ENCODE results near the gene SERP2. TPM values are rescaled to one million over a fixed set of nuclear protein-coding genes. Genes with fewer than 3 reads are reported as not detected.

Gene SERP2
- total RNA-seq (2016; rRNA removed; fragmentation: Illumina TruSeq; extraction: Trizol) (not detected in 2 replicates), polyA plus RNA-seq (2011; rRNA removed) (not detected in 2 replicates), polyA minus RNA-seq (2011; rRNA and poly(A)+ RNA removed; ENCODE audit: low replicate concordance) (not detected in 2 replicates), Bru-seq, nascent RNA (not detected), BruChase-seq, experiment 1, labeled RNA remaining after a 6-hour chase (percentile 3 among the genes with signal in this experiment), BruChase-seq, experiment 2, labeled RNA remaining after a 2-hour chase (not detected)
- not detected in 2 replicates for total RNA-seq (2016; cell fraction: cytosol; rRNA removed; fragmentation: Illumina TruSeq; extraction: Trizol; ENCODE audit: low read depth)
- not detected in 2 replicates for total RNA-seq (2016; cell fraction: insoluble cytoplasmic fraction; rRNA removed; fragmentation: Illumina TruSeq; extraction: Trizol)
- total RNA-seq (2016; cell fraction: membrane; rRNA removed; fragmentation: Illumina TruSeq; extraction: Trizol): not detected in 2 replicates
- not detected in 2 replicates for total RNA-seq (2016; cell fraction: nucleus; rRNA removed; fragmentation: Illumina TruSeq; extraction: Trizol)
- not detected in 2 replicates for polyA plus RNA-seq (2011; cell fraction: cytosol; rRNA removed)
- polyA plus RNA-seq (2011; cell fraction: nucleus; rRNA removed): not detected in 2 replicates
- polyA plus RNA-seq (2012): not detected in 2 replicates
- not detected in 2 replicates for polyA plus RNA-seq (2016; cell fraction: cytosol; fragmentation: Illumina TruSeq; extraction: Trizol; ENCODE audit: low read depth)
- polyA plus RNA-seq (2016; cell fraction: insoluble cytoplasmic fraction; fragmentation: Illumina TruSeq; extraction: Trizol; ENCODE audit: low read depth): not detected in 2 replicates
- polyA plus RNA-seq (2016; cell fraction: membrane; fragmentation: Illumina TruSeq; extraction: Trizol; ENCODE audit: low read depth): not detected in 2 replicates
- not detected in 2 replicates for polyA plus RNA-seq (2016; cell fraction: nucleus; fragmentation: Illumina TruSeq; extraction: Trizol; ENCODE audit: insufficient read depth, low read depth)
- polyA minus RNA-seq (2011; cell fraction: cytosol; rRNA and poly(A)+ RNA removed): not detected in 2 replicates
- polyA minus RNA-seq (2011; cell fraction: nucleus; rRNA and poly(A)+ RNA removed): not detected in 2 replicates
- long read RNA-seq, experiment 1: 0 reads
- long read RNA-seq, experiment 2: 0 reads

GRCh38 chr13:44373601-44374347 is at the start of gene SERP2:
SERP2 (plus strand) TSS chr13:44373824; CDS start chr13:44374026, 202 bp downstream.
- no peak within 1 kb of the TSS for H2AFZ ChIP-seq (ENCODE audit: low read length)
- peaks cover 16% of the 10 kb centered on the region for H3K4me1 ChIP-seq (ENCODE audit: insufficient read depth, low read length)
- H3K4me3 ChIP-seq (replicated peaks in 1 of 3; ENCODE audit: insufficient read depth in 1 of 3, low read depth in 2 of 3, low read length in 3 of 3): no peak within 1 kb of the TSS
- H3K4me2 ChIP-seq (ENCODE audit: low read depth, low read length): no peak within 1 kb of the TSS
- intact Hi-C loops (cut with micrococcal nuclease; ENCODE audit: unreplicated experiment): loop anchor here (1.0 kb wide), 1 partner anchor 23 kb away; no protein-coding TSS in a partner anchor
- no peak for DNase-seq (ENCODE audit: low spot score)
- H3K27ac ChIP-seq (ENCODE audit: extremely low read length, insufficient read depth, low read length): no peak within 1 kb of the TSS
- no TSS peak for BruUV-seq (replicated peaks)
- no peak for TF ChIP-seq ZNF557 (CRISPR knock-in tag; IDR thresholded peaks at IDR 0.05)
- TF ChIP-seq ZNF367 (CRISPR knock-in tag; IDR thresholded peaks at IDR 0.05; ENCODE audit: borderline replicate concordance): no peak
- TF ChIP-seq GATA4 (IDR thresholded peaks at IDR 0.05; ENCODE audit: borderline replicate concordance, low read depth): no peak
- no peak for TF ChIP-seq ZBED4 (CRISPR knock-in tag; IDR thresholded peaks at IDR 0.05; ENCODE audit: borderline replicate concordance)
- no peaks in the 10 kb centered on the region for H3K36me3 ChIP-seq (replicated peaks in 1 of 2; ENCODE audit: control insufficient read depth in 1 of 2, insufficient read depth in 2 of 2, low read length in 2 of 2)
- no peaks in the 10 kb centered on the region for H4K20me1 ChIP-seq (ENCODE audit: insufficient read depth, low read length)
- ChIA-PET POLR2A (no interaction called here), CTCF (ENCODE audit: low intra/inter-chr PET ratio, low total read pairs) (no interaction called here)
- no peak; the same call in 2 of the 3 replicates for ATAC-seq
- WGBS (ENCODE audit: low lambda C conversion rate): 54% methylated on average over 45 of the region's 83 CpGs
- H3K9me3 ChIP-seq (ENCODE audit: low read length): no peaks in the 10 kb centered on the region
- in situ Hi-C loops (cut with HindIII; ENCODE audit: extremely low pct_ligation_motif_present, low pct_unique_long_range_greater_than_20kb): no loop called here
- no peak within 1 kb of the TSS for H3K9ac ChIP-seq (ENCODE audit: insufficient read depth, low read depth, low read length)
- H3K27me3 ChIP-seq (ENCODE audit: control insufficient read depth in 1 of 2, insufficient read depth in 2 of 2, low read length in 2 of 2): peaks cover 0 to 9% of the 10 kb centered on the region in 2 experiments; a peak in 2 of 5 replicates
- H3K79me2 ChIP-seq (ENCODE audit: insufficient read depth, low read length): no peaks in the 10 kb centered on the region
- FAIRE-seq: no peak

All from HepG2 (cell line).